Measurements from ENCODE around the gene SCFD2. TPM values are rescaled to one million over a fixed set of nuclear protein-coding genes. Genes with fewer than 3 reads are reported as not detected.

SCFD2 gene
- polyA plus RNA-seq, 3 donors from 2014 or later: 13.0 to 22.8 (median 21.4) TPM

DNA sequence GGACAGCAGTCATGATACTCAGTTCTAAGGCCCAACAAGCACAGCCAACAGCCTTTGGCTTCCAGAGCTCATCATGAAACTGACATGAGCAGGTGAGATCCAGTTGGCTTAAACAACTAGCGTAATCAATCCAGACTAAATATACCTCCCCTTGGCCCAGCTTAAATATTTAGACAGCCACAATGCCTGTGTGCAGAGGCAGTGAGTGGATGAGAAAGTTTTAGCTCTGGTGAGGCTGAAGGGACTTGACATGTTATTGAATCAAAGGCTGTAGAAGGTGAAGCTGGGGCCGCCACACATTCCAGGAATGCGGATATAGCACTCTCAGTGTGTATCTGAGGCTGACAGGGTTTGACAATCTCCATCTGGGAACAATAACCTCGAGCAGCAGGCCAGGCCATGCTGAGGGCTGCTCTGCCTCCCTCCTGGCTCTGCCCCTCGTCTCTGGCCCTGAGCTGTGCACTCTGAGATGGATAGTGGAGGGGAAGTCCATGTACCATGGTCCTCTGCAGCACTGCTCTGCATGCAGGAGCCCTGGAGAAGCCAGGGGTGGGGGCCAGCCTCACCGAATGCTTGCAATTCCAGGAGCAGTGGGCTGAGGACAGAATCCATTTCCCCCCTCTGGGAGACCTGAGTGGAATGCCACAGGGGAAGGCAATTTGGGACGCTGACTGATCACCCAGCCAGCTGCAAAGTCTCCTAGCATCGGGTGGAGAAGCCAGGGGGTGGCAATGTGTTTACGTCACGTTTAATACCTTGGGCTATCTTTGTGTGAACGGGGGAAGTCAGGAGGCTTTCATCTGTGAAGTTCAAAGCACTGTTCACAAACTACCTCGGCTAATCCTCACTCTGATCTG, 541.0 kb downstream of the SCFD2 start:
- no peaks in the 10 kb centered on the region for H3K36me3 Mint-ChIP-seq
- DNase-seq: no peak
- no peak overlapping the region for H3K4me3 Mint-ChIP-seq
- peaks cover 0 to 5% (median 4%) of the 10 kb centered on the region in 3 donors for H3K27me3 Mint-ChIP-seq (ENCODE audit: low read depth in 3 of 3)
- peaks cover 0 to 2% (median 0%) of the 10 kb centered on the region in 6 donors for H3K9me3 Mint-ChIP-seq
- no peak overlapping the region for H3K27ac Mint-ChIP-seq
- H3K4me1 Mint-ChIP-seq: no peaks in the 10 kb centered on the region

DNA sequence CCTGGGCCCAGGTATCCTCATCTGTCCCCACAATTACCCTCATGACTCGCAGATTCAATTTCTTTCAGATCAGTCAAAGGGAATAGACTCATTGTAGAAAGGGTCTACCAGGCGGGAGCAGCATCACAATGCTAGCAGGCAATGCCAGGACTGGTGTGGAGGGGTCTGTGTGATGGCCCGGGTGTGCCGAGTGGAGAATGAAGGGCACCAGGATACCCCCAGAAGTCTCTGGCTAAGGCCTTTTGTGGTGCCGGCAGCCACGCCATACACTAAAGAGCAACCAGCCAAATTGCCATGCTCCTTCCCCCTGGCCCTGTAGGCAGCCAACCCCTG, 541.6 kb downstream of the SCFD2 start:
- Mint-ChIP-seq H3K27me3 (ENCODE audit: low read depth in 3 of 3) (peaks cover 0 to 5% (median 4%) of the 10 kb centered on the region in 3 donors), H3K27ac (no peak overlapping the region), H3K4me3 (no peak overlapping the region), H3K4me1 (no peaks in the 10 kb centered on the region), H3K36me3 (no peaks in the 10 kb centered on the region), H3K9me3 (peaks cover 0 to 2% (median 0%) of the 10 kb centered on the region in 6 donors)
- no peak for DNase-seq

DNA sequence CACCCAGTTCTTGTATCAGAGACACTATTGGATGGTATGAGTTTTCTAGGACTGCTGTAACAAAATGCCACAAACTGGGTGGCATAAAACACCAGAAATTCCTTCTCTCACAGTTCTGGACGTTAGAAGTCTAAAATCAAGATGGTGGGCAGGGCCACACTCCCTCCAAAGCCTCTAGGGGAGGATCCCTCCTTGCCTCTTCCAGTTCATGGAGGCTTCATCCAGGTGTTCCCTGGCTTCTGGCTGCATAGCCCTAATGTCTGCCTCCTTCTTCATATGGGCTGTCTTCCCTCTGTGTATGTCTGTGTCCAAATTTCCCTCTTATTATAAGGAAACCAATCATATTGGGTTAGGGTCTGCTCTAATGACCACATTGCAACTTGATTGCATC, 542.2 kb downstream of the SCFD2 start:
- Mint-ChIP-seq H3K27me3 (ENCODE audit: low read depth in 3 of 3) (peaks cover 0 to 5% (median 4%) of the 10 kb centered on the region in 3 donors), H3K9me3 (peaks cover 0 to 2% (median 0%) of the 10 kb centered on the region in 6 donors), H3K36me3 (no peaks in the 10 kb centered on the region), H3K27ac (no peak overlapping the region), H3K4me3 (no peak overlapping the region), H3K4me1 (no peaks in the 10 kb centered on the region)
- no peak for DNase-seq

Other genes starting within 250 kb of the SCFD2 start
- gene FIP1L1, start 11.6 kb upstream of the SCFD2 start, polyA plus RNA-seq: 10 to 100 TPM; 43.3 to 75.8 (median 75.3) TPM
- under 1 TPM; 0.06 to 0.18 (median 0.12) TPM for gene LNX1, start 225.4 kb upstream of the SCFD2 start, polyA plus RNA-seq

Measured in immature natural killer cell (primary cell).